HG02981 (cell line): ENCODE measurements around the gene NCAPG.
"Not testable (repeated sequence)": the region's sequence is repeated elsewhere in the genome, so short reads cannot be mapped to it uniquely, and the experiment has no call there.

Experiments used
- ATAC-seq: cut with Tn5 transposase; IDR thresholded peaks from one replicate; pipeline ENCODE4 v1.9.1; 2021; ENCODE audit warnings: mild to moderate bottlenecking, moderate library complexity; ENCODE audit not compliant: unreplicated experiment

The NCAPG gene

DNA sequence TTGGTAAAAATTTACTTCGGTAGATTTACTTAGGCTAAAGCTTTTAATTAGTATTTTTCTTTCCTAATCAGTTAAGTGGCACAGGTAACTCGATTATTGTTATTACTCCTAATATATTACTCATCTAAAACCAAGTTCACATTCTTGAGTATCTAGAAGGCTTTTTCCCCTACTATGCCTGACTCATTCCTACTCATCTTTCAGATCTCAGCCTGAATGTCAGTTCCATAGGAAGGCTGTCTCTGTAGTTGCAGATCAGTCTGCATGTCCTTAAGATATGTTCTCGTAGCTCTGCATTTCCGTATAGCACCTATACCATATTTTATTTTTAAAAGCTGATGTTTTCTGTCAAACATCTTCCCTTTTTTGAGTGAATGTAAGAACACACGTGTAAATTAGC is 23.5 kb upstream of the NCAPG start:
- ATAC-seq, result no peak

DNA sequence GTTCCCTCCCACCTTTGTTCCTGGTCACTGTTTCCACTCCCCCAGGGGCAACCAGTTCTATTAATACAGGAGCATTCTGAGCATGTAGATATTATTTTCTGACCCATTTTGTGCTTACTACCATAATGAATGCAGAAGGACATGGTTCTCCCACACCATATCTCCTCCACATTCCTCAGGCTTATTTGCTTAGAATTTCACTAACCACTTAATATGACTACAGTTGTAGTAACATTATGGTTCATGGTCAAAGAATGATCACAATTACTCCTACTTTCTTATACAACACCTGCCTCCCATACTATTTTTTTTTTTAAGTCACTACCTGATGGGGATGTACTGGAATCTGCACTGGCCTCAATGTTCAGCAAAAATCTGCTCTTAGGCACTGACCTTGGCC is 21.8 kb upstream of the NCAPG start:
- no peak for ATAC-seq

DNA sequence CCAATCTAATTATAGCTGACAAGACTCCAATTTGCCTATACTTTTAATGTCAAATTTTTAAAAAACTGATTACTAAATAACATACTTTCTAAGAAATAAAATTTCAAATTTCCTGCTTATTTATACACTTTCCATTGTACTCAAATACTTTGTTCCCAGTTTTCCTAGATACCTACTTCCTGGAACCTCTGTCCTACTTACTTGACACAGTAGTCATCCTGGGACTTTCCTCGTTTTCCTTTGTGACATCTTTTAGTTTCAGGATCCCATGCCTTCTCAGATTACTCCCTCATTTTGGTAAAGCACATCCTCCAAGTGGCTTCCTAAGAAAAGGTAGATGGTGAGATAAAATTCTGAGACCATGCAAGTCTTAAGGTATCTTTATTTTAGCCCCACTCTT is 16.0 kb upstream of the NCAPG start:
- no peak for ATAC-seq

DNA sequence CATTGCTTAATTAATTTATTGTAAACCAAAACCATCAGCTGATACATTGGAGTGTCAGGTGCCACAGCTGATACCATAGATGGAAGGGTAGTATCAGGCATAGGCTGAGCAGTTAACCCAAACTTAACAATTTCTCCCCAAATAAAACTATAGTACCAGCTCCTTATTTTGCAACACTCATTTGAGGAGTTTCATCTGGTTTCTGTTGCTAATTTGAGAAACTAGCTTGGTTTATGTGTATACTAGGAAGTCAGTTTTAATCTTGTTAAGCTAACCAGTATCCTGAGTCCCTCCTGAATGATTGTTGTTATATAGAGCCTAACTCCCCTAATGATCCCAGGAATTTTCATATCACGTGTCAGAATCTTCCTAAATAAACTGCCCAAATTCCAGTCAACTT is 13.0 kb upstream of the NCAPG start:
- ATAC-seq, result no peak

DNA sequence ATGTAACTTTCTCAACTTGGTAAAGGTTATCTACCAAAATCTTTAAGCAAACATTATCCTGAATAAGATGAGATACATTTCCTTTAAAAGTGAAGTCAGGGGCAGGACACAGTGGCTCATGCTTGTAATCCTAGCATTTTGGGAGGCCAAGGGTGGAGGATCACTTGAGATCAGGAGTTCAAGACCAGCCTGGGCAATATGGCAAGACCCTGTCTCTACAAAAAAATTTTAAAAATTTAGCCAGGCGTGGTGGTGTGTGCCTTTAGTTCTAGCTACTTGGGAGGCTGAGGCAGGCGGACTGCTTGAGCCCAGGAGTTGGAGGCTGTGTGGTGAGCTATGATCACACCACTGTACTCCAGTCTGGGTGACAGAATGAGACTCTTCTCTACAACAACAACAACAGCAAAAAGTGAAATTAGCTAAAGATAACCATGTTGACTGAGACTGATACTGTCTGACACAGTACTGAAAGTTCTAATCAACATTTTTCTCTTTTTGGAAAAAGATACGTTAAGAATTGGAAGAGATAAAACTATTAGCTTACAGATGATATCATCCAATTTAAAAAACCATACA is 5.1 kb upstream of the NCAPG start:
- ATAC-seq, result no peak

DNA sequence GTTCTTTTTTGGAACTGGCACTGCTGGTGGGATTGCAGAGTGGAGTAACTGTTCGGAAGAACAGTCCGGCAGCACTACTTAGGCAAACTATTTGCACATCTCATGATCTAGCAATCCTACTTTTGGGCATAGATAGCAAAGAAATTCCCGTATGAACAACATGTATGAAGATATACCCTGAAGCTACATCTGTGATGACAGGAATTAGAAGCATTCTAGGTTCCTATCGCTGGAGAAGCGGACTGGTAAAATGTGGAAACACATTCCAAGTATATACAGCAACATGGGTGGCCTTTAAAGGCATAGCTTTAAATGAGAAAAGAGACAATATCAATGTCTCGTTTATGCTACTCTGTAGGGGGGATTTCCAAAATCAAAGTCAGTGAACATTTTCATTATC is 3.3 kb upstream of the NCAPG start:
- no peak for ATAC-seq

DNA sequence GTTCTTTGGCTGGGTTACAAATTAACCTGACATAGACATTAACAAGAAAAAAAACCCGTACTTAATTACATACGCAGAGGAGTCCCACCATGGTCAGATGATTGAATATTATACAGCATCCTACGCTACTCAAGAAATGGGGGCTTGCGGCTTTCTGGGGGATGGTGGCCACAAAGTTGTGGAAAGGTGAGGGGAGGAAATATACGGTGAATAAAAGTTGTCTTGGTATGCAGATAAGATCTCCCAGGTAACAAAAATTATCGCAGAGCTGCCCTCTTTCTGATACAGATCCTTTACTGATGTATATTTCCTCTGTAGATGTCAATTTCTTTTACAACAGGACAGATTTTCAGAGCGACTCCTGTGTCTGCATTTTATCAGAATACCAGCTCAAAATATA is 1.1 kb upstream of the NCAPG start:
- no peak for ATAC-seq

DNA sequence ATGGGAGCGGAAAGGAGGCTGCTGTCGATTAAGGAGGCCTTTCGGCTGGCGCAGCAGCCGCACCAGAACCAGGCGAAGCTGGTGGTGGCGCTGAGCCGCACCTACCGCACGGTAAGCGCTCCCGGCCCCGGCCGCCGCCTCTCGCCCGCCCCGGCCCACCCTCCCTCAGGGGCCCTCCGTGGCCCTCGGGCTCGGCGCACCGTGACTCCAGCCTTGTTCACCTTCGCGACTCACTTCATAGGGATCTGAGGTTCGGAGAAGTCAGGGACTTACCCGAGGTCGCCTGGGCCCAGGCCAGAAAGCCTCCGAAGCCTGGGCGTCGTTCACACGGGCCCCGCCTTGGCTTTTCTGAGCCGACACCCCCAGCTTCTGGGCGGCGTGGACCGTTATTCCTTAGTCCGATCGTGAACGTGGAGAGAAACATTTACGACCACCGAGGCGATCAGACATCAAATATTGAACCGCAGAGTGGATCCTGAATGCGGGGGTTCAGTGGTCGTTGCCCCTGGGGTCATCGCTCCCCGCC is 362 bp downstream of the NCAPG start:
- ATAC-seq, result peak; percentile 19

DNA sequence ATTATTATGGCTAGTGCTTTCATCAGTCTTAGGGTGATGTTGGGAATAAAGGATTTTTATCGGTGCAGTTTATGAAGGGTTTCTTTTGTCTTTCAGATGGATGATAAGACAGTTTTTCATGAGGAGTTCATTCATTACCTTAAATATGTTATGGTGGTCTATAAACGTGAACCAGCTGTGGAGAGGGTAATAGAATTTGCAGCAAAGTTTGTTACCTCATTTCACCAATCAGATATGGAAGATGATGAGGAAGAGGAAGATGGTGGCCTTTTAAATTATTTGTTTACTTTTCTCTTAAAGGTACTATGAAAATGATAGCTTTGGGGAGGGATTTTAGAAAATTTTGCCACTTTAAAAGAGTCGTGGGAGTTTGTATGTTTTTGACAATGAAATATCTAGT is 1.3 kb downstream of the NCAPG start:
- ATAC-seq, result no peak

DNA sequence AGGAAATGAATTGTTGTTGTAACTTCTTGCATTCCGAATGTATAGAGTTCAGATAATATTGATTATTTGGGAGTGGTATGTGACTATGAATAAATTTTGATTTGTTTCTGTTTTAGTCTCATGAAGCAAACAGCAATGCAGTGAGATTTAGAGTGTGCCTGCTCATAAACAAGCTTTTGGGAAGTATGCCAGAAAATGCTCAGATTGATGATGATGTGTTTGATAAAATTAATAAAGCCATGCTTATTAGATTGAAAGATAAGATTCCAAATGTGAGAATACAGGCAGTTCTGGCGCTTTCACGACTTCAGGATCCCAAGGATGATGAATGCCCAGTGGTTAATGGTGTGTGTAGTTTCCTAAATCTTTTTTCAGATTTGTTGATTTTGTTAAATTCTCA is 2.0 kb downstream of the NCAPG start:
- ATAC-seq, result no peak

DNA sequence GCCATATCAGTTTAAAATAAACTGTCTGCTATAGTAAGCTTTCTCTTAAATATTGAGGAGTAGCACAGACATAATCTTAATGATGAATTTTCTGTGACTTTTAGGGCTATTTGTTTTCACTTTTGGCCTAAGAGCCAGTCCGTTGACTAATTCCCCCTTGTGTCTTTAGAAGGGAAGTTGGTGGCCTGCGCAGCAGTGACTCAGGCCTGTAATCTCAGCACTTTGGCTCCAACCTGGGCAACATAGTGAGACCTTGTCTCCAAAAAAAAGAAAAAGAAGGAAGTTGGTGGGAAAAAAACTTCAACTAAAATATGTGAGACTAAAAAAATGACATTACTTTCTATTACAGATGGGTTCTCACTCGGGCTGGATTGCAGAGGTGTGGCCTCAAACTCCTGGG is 3.4 kb downstream of the NCAPG start:
- no peak for ATAC-seq

DNA sequence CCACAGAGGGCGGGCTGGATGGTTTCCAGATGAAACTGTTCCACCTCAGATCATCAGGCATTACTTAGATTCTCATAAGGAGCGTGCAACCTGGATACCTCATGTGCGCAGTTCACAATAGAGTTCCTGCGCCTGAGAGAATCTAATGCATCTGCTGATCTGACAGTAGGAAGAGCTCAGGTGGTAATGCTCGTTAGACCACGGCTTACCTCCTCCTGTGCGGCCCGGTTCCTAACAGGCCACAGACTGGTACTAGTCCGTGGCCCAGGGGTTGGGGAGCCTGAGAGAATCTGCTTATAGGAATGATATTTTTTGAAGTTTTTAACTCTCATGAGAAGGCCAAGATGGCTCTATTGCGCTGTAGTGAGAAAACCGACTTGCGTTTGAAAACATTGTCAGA is 5.4 kb downstream of the NCAPG start:
- ATAC-seq, result no peak

DNA sequence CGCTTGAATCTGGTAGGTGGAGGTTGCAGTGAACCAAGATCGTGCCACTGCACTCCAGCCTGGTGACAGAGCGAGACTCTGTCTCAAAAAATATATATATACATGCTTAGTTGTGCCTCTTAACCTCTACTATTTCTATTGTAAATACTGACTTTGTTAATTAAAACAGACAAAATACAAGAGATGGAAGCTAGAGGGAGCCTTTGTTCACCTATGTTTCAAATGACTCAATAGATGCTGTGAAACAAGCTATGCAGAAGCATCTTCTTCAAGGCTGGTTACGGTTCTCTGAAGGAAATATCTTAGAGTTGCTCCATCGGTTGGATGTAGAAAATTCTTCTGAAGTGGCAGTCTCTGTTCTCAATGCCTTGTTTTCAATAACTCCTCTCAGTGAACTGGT is 6.2 kb downstream of the NCAPG start:
- ATAC-seq, result peak; percentile 83

DNA sequence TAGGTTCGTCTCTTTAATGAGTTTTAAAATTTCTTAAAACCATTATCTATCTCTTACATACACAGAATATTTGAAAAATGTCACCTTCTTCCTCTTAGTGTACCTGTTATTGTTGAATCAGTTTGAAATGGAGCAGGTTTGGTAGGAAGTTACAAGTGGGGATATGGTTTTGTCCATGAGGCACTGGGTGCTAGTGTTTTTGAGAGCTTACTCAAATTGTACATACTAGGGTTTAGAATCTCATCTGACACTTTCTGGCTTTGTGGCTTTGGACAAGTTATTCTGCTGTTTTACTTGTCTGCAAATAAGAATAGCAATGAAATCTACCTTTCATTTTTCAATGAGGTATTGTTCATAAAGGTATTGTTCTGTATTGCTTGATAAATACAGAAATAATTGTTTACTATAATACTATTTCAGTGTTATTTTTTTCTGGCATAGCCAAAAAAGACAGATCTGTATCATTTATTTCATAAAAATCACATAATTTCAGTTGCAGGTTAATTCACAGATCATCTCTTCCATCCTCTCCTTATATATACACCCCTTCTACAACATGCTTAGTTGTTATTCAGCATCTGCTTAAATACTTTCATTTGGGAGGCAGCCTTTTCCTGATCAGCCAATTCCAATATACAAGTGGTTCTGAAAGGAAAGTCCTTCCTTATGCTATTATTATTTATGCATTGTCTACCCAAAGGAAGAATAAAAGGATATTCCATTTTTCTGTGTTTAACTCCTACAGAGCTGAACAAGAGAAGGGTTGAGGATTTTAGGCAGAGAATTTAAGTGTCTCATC is 13.3 kb downstream of the NCAPG start:
- no peak for ATAC-seq

DNA sequence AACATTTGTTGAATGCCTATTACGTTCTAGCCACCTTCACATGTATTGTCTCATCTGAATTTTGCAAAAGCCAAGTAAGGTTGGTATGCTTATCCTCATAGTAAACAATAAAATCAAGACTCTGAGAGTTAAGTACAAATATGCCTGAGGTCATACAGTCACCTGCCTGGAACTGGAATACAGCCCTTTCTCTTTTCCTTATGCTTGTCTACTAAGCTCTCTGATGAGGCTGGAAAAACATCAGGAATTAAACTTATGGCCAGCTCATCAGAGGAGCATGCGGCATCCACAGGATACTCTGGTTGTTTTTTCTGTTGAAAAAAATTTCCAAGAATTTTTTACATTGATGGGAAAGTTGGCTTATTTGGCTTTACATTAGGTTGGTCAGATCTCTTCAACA is 35.5 kb downstream of the NCAPG start:
- no peak for ATAC-seq

DNA sequence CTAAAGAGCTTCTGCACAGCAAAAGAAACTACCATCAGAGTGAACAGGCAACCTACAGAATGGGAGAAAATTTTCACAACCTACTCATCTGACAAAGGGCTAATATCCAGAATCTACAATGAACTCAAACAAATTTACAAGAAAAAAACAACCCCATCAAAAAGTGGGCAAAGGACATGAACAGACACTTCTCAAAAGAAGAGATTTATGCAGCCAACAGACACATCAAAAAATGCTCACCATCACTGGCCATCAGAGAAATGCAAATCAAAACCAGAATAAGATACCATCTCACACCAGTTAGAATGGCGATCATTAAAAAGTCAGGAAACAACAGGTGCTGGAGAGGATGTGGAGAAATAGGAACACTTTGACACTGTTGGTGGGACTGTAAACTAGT is 39.5 kb downstream of the NCAPG start:
- not testable (repeated sequence) for ATAC-seq

DNA sequence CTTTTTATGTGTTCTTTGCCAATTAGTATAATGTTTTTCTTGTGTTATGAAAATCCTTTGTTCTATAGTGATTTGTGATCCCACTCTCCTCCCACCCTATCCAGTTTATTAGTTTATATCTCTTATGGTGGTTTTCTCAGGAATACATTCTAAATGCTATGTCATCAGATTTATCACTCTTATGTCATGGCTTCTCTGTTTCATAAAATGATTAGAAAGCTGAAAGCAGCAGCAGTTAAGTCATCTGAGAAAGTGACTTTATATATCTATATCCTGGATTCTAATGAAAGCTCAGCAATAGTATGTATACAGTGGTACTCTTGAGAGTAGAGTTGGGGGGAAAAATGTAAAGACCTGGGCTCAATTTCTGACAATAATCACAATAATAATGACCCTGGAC is 41.2 kb downstream of the NCAPG start:
- ATAC-seq, result no peak

DNA sequence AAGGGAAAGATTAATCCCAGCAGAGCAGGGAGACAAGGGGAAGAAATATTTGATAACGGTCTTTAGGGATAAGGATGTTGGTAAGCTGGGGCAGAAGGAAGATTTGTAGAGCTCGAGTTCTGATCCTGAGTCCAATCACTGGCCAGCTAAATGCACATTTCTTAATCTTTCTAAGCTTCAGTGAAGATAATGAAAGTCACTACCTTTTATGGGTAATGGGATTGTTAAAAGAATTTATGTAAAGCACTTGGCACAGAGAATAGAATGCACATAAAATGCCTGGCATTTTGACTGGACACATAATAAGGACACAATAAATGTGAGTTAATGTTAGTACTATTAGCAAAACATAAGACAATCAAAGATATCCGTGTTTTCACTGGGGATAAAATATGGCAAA is 43.3 kb downstream of the NCAPG start:
- ATAC-seq, result no peak

DNA sequence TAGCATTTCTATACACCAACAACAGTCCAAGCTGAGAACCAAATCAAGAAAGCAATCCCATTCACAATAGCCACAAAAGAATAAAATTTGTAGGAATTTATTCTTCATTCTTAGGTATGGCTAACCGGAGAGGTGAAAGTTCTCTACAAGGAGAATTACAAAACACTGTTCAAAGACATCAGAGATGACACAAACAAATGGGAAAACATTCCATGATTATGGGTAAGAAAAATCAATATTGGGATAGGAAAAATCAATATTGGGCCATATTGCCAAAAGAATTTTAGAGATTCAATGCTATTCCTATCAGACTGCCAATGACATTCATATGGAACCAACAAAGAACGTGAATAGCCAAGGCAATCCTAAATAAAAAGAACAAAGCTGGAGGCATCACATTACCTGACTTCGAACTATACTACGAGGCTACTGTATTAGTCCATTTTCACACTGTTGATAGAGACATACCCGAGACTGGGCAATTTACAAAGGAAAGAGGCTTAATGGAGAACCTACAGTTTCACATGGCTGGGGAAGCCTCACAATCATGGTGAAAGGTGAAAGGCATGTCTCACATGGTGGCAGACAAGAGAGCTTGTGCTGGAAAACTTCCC is 49.1 kb downstream of the NCAPG start:
- no peak for ATAC-seq

DNA sequence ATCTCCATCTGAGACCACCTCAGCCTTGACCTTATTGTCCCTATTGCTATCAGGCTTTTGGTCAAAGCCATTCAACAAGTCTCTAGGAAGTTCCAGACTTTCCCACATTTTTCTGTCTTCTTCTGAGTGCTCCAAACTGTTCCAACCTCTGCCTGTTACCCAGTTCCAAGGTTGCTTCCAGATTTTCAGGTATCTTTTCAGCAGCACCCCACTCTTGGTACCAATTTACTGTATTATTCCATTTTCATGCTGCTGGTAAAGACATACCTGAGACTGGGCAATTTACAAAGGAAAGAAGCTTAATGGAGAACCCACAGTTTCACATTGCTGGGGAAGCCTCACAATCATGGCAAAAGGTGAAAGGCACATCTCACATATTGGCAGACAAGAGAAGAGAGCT is 51.1 kb downstream of the NCAPG start:
- not testable (repeated sequence) for ATAC-seq

DNA sequence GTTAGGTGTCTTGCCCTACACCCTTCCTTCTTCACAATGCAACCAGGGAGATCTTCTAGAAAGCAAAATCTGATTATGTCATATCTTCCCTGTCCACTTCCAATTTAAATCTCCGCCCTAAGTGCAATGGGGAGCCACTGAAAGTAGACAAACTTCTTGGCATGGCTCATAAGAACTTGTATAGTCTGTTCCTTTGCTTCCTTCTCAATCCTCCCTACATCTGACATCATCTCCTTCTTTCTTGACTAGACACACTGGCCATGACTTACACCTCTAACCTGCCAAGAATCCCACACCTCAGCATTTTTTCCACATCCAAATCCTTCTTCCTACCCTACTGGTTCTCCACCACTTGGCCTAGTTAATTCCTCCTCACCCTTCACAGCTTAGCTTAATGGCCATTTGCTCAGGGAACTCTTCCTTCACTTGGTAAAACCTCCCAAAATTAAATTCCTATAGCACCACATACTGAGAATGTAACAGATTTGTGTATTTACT is 55.1 kb downstream of the NCAPG start:
- ATAC-seq, result no peak

DNA sequence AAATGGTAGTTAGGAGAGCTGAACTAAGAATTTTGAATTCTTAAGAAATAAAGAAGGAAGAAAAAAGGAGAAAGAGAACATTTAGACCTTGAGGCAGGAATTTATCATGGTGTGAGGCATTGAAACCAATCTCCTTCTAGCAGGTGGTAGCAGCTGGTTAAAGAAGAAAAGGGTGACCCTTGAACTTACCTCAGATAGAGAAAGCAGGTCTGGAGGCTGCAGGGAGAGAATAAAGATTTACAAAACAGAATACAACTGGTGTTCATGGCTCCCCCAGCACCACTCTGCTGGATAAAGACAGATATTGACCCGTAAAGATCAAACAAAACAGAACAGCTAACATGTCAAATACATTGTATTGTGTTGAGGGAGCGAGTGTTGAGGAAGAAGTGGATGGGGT is 56.0 kb downstream of the NCAPG start:
- no peak for ATAC-seq
